ACHN (cell line): Measurements from ENCODE around the gene RPN2.

Experiments
- DNase-seq: peaks from one replicate; pipeline ENCODE4 v3.0.0-alpha.2; 2015
- in situ Hi-C: cut with HindIII; loops from 2 replicates; pipeline ENCODE4 v1.10.0; 2017; ENCODE audit warnings: low sequenced_read_pairs, low pct_ligation_motif_present, low pct_unique_long_range_greater_than_20kb

RPN2 gene

GRCh38 chr20:37233548-37234253, 54.6 kb downstream of the RPN2 start:
- no peak for DNase-seq
- in situ Hi-C loops, result no loop called here

GRCh38 chr20:37234254-37234581, 55.1 kb downstream of the RPN2 start:
- in situ Hi-C loops, result no loop called here
- no peak for DNase-seq

GRCh38 chr20:37235065-37235464, 55.9 kb downstream of the RPN2 start:
- in situ Hi-C loops, result no loop called here
- DNase-seq, result no peak

- in situ Hi-C loops, result no loop called here
- no peak for DNase-seq
Measured at GRCh38 chr20:37236462-37236861, 57.3 kb downstream of the RPN2 start.

GRCh38 chr20:37237656-37238055, 58.5 kb downstream of the RPN2 start:
- in situ Hi-C loops, result no loop called here
- no peak for DNase-seq

- DNase-seq, result no peak
- in situ Hi-C loops, result no loop called here
Measured at GRCh38 chr20:37238426-37238825, 59.3 kb downstream of the RPN2 start.

GRCh38 chr20:37238935-37239451, 59.9 kb downstream of the RPN2 start:
- no peak for DNase-seq
- in situ Hi-C loops, result no loop called here

- in situ Hi-C loops, result no loop called here
- no peak for DNase-seq
Measured at GRCh38 chr20:37240337-37241067, 61.4 kb downstream of the RPN2 start.

GRCh38 chr20:37242503-37242902, 63.4 kb downstream of the RPN2 start:
- in situ Hi-C loops, result no loop called here
- no peak for DNase-seq

GRCh38 chr20:37243076-37243936, 64.2 kb downstream of the RPN2 start:
- in situ Hi-C loops, result no loop called here
- no peak for DNase-seq

- DNase-seq, result no peak
- in situ Hi-C loops, result no loop called here
Measured at GRCh38 chr20:37243937-37244571, 64.9 kb downstream of the RPN2 start.

- no peak for DNase-seq
- in situ Hi-C loops, result no loop called here
Measured at GRCh38 chr20:37244572-37244957, 65.4 kb downstream of the RPN2 start.

- in situ Hi-C loops, result no loop called here
- no peak for DNase-seq
Measured at GRCh38 chr20:37245216-37246150, 66.4 kb downstream of the RPN2 start.

- in situ Hi-C loops, result no loop called here
- no peak for DNase-seq
Measured at GRCh38 chr20:37246736-37247135, 67.6 kb downstream of the RPN2 start.

GRCh38 chr20:37247547-37247946, 68.4 kb downstream of the RPN2 start:
- DNase-seq, result no peak
- in situ Hi-C loops, result no loop called here

GRCh38 chr20:37249304-37249703, 70.2 kb downstream of the RPN2 start:
- in situ Hi-C loops, result no loop called here
- DNase-seq, result no peak

GRCh38 chr20:37251825-37252477, 72.8 kb downstream of the RPN2 start:
- no peak for DNase-seq
- in situ Hi-C loops, result no loop called here
